Measurements from ENCODE around the gene NDST3. TPM values are rescaled to one million over a fixed set of nuclear protein-coding genes. Genes with fewer than 3 reads are reported as not detected.

NDST3 gene
- total and polyA plus RNA-seq, 2 of the 13 experiments (the other 11 are each of a cell fraction or from before 2014, with no cell fraction given), result not detected

GRCh38 chr4:118076958-118077766 is 42.9 kb downstream of the NDST3 start:
- Histone ChIP-seq H3K27ac (ENCODE audit: extremely low read length, insufficient read depth, low read length) (no peak overlapping the region), H3K9me3 (ENCODE audit: low read length) (no peaks in the 10 kb centered on the region), H3K27me3 (ENCODE audit: control insufficient read depth in 1 of 2, insufficient read depth in 2 of 2, low read length in 2 of 2) (no peaks in the 10 kb centered on the region), H3K36me3 (replicated peaks in 1 of 2; ENCODE audit: control insufficient read depth in 1 of 2, insufficient read depth in 2 of 2, low read length in 2 of 2) (no peaks in the 10 kb centered on the region), H4K20me1 (ENCODE audit: insufficient read depth, low read length) (no peaks in the 10 kb centered on the region), H3K4me3 (replicated peaks in 1 of 3; ENCODE audit: insufficient read depth in 1 of 3, low read depth in 2 of 3, low read length in 3 of 3) (no peak overlapping the region), H3K4me2 (ENCODE audit: low read depth, low read length) (no peak overlapping the region), H3K79me2 (ENCODE audit: insufficient read depth, low read length) (no peaks in the 10 kb centered on the region), H3K9ac (ENCODE audit: insufficient read depth, low read depth, low read length) (no peak overlapping the region), H3K4me1 (ENCODE audit: insufficient read depth, low read length) (no peaks in the 10 kb centered on the region), H2AFZ (ENCODE audit: low read length) (no peak overlapping the region)
- POLR2A ChIA-PET, result no interaction called here
- intact Hi-C loops (cut with micrococcal nuclease; ENCODE audit: unreplicated experiment), result loop anchor here (1.0 kb wide), 2 partner anchors 147 to 193 kb away; no protein-coding TSS in a partner anchor
- no peak for FAIRE-seq
- no TSS peak for BruUV-seq (replicated peaks)
- CTCF ChIA-PET (ENCODE audit: low intra/inter-chr PET ratio, low total read pairs), result interaction anchor here (1.7 to 2.4 kb wide), 2 partner anchors 147 to 193 kb away, joined by 8 to 13 read pairs; no protein-coding TSS in a partner anchor
- peak; percentile 91 for ATAC-seq
- in situ Hi-C loops (cut with HindIII; ENCODE audit: extremely low pct_ligation_motif_present, low pct_unique_long_range_greater_than_20kb), result loop anchor here (10.0 kb wide), 1 partner anchor 198 kb away; no protein-coding TSS in a partner anchor
- TF ChIP-seq SMC3 (IDR thresholded peaks at IDR 0.05; ENCODE audit: low read length), result peak; percentile 66
- TF ChIP-seq ARNT2 (CRISPR knock-in tag; IDR thresholded peaks at IDR 0.05; ENCODE audit: low read depth), result no peak
- peak; percentile 67 for TF ChIP-seq CTCF (CRISPR knock-in tag; IDR thresholded peaks at IDR 0.05)
- no peak for TF ChIP-seq ZNF562 (CRISPR knock-in tag; IDR thresholded peaks at IDR 0.05; ENCODE audit: borderline replicate concordance)
- TF ChIP-seq STAG1 (CRISPR knock-in tag; IDR thresholded peaks at IDR 0.05), result peak; percentile 28
- TF ChIP-seq TMF1 (CRISPR knock-in tag; IDR thresholded peaks at IDR 0.05; ENCODE audit: low read depth), result no peak
- TF ChIP-seq ATF2 (CRISPR knock-in tag; IDR thresholded peaks at IDR 0.05), result no peak
- 14% methylated on average over 7 of the region's 8 CpGs for WGBS (ENCODE audit: low lambda C conversion rate)
- DNase-seq (ENCODE audit: low spot score), result peak; percentile 31
